Right kidney (tissue), 1 donor: ENCODE measurements around the gene EGFR.

ENCODE experiments used
- DNase-seq: peaks from one replicate; pipeline ENCODE4 v3.0.0-alpha.2; 2016

Gene EGFR

DNA sequence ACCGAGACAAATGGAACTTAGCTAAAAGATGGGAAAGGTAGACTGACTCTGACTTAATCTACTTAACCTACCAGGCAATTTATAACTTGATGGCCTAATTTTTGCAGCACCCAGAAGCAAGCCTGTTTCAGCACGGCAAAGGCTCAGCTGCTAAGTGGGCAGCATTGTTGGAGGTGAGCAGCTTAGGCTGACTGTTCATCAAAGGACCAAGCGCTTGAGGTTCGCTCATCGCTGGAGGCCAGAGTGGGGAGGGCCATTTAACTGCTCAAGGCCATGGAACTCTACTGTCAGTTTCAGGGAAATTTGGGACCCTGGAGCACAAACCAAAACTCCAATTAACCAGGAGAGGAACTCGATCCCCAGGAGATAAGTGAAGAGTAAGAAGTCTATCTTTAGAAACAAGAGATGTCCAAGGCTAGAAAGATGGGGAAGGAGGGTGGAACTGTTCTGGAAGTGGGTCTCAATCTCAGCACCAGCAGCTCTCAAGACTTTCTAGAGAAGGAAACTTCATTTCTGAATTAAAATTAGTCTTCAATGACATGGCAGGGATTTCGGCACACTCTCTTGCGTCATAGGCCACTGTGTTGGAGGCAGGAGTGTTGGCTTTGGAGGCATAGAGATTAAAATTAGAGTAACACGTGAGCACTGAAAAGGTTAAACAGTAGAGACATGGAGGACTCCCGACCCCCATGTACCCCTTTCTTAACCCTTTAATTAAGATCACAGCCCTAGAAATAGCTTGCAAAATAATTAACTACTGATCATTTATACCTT, 43.1 kb downstream of the EGFR start:
- DNase-seq, result no peak

DNA sequence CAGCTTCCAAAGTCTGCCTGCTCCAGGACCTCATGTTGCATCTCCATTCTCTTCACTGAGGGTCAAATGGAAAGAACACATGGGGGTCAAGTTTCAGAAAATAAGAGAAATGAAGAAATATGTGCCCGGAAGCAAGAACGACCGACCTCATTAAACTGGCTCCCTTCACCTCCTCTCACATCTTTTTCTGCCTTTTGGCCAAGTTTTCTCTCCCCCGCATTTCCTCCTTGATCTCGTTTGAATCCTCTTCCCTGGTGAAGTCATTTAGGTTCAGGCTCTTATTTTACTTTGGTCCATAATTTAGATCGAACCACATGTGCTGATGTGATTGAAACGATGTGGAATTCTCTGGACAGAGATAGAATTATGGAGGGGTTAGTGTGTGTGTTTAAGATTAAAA, 44.2 kb downstream of the EGFR start:
- DNase-seq, result no peak

DNA sequence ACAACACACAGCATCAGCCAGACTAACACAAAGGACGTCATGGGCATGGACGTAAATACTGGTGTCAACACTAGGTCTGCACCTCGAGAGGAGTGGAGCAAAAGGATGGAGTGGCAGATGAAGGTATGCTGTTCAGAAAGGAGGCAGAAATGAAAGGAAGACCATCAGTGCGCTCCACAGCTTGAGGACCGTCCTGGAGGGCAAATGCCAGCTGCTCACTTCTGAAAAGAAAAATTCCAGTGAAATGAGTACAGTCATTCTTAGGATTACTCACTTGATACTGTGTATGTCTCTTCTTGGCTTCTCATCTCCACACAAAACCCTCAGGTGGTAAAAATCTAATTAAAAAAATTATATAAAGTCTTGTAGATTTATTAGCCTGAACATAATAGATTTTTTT, 44.8 kb downstream of the EGFR start:
- DNase-seq, result no peak

DNA sequence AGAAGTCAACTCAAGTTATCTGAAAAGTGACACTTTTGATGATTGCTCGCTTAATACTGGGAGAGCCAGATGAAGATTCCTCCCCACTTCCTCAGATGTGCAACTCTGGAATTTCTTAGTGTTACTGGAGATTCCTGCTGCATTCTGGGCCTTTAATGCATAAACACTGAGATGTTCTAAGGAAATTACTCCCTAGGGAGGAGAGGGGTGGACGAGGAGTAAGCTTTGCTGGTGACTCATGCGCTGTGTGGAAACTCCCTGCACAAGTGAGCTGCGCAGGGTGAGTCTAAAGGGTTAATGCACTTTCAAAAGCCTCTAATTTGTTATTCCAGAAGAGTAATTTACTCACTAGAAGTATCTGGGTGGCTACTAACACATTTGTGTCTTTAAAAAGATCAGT, 46.3 kb downstream of the EGFR start:
- DNase-seq, result no peak

DNA sequence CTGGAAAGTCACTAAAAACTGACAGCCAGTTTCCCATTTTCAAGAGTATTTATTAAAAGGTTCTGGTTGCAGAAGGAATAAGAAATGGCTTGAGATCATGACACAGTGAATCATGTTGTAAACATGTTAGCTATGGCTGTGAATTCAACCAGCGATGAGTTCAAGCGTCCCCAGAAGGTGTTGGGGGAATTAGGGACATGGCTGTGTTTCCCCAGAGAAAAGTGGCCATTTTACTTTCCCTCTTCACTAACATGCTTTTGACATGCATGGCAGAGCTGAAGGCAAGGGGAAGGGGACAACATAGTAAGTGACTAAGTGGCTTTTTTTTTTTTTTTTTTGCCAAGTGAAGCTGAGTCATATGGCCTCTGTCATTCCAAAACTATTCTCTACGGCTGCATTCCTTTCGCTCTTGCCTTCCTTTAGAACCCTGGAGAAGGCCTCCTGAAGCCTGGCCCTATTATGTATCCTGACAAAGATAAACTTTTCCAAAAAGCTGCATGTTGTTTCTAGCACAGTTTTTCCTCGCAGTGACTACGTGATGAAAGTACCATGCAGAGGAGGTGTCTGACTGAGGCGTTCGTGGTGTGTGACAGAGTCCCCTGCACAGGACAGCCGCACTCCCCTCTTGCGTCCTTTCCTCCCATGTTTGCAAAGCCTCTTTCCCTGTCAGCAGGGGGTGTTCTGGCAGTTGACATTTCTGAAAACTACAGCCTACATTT, 46.9 kb downstream of the EGFR start:
- no peak for DNase-seq

DNA sequence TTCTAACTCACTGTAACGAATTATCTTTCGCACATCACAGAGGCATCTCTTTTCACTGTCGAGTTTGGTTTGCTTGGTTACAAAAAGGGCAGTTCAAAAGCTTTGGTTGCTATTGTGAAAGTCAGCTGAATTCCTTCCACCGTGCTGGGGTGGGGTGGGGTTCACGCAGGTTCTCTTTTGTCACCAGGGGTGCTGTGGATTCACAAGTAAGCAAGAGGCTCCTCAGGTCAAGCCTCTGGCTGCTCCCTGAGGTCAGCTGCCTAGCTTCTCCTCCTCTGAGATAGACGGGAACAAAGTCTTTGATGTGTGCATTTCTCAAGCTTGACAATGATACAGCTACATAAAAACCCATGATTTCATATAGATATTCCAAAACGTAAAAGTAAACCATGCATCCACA, 47.7 kb downstream of the EGFR start:
- no peak for DNase-seq

DNA sequence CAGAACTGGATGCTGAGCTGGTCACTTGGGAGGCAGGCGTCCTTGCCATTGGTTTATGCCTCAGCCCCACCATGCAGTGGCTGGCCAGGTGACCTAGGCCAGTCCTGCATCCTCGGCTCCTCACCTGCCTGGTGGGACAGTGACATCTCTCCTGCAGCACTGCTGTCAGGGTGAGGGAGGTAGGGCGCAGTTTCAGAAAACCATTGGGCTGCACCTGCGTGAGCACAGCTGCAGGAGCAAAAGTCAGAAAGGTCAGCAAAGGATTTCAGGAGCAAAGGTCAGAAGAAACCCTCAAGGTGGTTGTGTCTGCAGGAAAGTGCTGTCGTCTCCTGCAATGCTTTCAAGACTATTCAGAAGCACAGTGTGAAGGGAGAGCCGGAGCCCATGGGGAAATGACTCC, 48.1 kb downstream of the EGFR start:
- no peak for DNase-seq

DNA sequence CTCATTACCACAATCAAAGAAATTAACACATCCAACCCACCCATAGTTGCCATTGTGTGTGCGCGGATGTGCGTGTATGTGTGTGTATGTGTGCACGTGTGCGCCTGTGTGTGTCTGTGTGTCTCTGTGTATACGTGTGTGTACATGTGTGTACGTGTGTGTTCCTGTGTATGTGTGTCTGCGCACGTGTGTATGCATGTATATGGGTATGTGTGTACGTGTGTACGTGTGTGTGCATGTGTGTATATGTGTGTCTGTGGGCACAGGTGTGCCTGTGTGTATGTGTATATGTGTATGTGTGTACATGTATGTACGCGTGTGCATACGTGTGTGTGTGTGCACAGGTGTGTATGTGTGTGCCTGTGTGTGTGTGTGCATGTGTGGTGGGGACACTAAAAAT, 48.9 kb downstream of the EGFR start:
- no peak for DNase-seq

DNA sequence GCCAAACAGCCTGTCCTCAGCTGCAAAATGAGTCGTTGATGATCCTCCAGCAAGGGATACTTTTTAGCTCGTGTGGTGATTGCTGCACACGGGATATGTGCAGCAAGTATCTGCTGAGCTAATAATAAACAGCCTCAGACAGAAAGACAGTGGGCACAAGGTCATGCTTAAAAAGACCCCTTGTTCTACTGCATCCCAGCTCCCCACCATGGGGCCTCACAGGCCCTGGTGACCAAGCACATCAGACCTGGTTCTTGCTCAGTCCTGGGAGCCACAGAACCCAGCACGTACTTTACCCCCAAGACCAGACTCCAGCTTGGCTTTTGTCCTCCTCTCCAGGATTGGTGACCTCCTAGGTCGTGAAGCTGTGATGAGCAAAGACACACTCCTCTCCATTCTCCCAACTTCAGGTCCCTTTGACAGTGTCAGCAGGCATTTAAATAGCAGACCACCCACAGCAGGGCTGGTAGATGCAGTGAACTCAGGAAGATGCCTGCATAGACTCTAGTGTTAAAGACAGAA, 50.5 kb downstream of the EGFR start:
- DNase-seq, result no peak

DNA sequence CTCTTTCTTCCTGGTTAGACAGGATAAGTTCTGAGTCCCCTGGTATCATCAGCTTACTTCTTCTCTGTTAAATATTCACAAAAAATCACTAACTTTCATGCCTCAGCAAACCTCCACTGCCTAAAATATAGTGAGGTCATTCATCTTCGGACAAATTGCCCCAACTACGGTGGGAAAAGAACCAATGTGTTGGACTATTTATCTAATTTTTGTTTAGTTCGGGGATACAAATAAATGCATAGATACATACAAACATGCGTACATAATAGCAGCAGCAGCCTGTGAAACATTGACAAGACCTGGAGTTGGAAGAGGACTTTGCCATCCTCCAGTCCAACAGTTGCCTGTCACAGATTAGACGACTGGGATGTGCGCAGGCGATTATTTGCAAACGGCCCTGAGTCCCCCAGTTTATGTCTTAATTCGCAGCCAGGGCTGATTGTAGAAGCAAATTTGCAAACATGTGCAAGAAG, 51.5 kb downstream of the EGFR start:
- DNase-seq, result no peak

DNA sequence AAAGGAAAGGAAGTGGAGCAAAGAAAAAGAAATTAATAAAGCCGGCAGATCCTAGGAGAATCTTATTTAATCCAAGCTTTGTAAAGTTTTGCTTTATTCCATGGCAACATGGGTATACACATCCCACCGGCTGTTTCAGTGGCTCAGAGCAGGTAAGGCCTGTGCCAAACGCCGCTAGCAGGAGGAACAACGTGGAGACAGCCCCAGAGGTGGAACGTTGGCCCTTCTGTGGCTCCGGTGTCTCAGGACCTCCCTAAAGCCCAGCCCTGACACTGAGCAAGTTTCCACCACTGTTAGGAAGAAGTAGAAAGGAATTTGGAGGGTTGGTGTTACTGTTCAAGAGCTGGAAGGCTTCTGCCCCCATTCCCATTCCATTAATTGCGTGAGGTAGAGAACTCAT, 52.0 kb downstream of the EGFR start:
- DNase-seq, result no peak

DNA sequence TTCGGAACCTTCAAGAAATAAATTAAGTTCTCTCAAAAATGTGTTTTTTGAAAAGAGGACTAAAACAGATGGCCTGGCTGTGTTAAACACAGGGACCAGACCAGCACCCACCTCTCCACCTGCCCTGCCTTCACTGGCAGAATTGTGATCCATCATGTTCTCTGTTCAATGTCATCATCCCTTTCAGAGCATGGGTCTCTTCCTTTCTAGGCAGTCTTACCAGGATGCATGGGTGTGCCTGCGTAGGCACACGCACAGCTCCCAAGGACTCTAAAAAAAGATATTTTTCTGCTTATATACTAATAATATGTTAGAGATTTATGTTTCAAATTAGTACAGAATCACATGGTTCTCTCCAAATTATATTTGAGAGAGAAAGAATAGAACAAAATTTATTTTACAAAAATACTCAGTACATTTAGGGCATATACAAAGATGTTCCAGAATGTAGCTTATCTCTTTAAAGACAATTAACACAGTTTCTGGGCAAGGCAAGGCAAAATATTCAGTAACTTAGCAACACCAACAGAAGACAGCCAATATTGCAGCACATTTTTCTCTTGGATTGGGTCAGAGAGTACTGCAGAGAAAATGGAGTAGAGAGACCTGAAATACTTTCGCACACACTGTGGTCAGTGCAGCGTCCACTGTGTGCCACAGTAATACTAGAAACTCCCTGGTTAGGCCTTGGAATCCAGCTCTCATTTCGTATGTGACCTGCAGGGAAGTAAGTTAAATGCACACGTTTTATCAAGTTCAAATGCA, 52.8 kb downstream of the EGFR start:
- no peak for DNase-seq

DNA sequence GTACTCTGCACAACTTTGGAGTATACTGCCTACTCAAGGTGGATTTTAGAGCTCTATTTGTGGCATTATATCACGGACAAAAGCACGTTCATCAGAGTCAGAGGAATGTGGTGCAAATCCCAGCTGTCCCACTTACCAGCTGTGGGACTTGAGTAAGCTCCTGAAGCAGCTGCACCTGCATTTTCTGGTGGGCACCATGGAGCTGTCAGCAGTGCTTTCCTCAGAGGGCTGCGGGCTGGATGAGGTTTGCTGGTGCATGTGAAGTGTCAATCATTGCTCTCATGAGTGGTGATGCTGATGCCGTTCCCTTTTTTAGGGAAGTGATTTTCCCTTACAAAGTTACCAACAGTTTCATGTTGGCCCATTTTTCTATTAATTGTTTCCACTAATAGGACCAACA, 53.4 kb downstream of the EGFR start:
- no peak for DNase-seq

DNA sequence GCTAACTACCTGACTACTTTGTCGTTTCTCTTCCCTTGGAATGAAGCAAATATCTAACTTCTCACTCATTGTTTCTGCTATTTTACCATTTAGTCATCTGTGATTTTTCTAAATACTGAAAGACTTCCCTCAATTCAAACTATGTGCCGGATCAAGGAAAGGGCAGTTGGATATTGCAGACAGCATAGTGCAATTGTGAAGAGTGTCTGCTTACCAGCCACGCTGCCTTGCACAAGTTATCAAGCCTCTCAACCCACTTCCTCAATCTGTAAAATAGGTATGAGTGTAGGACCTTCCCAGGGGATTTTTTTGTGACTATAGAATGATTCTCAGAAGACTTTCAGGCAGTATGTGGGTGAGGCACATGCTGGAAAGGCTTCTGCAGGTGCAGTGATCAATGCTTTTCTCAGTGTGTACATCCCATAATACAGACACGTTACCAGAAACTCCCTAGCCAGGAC, 54.3 kb downstream of the EGFR start:
- no peak for DNase-seq

DNA sequence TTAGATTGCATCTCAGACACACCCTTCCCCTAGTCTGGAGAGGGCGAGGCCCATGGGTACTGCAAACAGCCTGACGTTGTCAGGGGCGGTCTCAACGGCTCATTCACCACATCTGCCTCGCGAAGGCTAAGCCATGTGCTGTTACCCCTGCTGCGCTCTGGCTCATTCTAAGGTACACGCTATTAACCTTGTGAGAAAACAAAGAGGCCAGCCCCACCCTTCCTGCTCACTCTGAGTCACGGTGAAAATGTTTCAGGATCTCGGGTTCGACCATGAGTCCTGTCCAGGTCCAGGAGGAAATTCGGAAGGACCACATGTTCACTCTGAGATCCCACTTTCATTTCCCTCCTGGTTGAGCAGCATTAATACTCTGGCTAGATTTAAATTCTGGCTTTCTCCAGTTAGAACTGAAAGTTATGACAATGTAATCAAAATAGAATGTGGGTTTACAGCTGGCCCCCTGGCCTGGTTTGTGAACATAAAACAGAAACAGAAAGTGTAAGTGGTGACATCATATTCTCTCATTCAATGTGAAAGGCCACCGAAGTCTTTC, 55.2 kb downstream of the EGFR start:
- DNase-seq, result no peak

DNA sequence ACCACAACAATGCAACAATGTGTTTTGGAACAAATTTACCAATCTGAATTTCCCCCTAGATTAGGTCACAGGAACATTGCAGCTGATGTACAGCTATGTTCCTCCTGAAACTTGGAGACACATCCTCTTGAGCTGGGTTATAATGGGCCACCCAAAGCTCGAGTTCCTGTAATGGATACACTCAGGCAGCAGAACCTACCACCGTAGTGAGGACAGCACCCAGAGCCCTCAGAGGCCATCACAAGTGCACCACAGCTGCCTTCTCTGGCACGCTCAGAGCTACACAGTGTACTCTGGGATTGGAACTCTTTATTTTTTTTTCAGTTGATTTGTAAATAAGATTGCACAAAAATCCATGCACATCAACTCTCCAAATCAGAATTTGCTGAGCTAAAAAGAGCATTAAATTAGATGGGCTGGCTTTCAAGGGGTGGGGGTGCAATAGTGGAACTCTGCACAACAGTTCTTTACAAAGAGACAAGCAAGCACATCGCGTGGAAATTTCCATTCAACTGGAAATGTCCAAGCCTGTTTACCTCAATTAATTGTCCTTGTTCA, 56.7 kb downstream of the EGFR start:
- DNase-seq, result no peak

DNA sequence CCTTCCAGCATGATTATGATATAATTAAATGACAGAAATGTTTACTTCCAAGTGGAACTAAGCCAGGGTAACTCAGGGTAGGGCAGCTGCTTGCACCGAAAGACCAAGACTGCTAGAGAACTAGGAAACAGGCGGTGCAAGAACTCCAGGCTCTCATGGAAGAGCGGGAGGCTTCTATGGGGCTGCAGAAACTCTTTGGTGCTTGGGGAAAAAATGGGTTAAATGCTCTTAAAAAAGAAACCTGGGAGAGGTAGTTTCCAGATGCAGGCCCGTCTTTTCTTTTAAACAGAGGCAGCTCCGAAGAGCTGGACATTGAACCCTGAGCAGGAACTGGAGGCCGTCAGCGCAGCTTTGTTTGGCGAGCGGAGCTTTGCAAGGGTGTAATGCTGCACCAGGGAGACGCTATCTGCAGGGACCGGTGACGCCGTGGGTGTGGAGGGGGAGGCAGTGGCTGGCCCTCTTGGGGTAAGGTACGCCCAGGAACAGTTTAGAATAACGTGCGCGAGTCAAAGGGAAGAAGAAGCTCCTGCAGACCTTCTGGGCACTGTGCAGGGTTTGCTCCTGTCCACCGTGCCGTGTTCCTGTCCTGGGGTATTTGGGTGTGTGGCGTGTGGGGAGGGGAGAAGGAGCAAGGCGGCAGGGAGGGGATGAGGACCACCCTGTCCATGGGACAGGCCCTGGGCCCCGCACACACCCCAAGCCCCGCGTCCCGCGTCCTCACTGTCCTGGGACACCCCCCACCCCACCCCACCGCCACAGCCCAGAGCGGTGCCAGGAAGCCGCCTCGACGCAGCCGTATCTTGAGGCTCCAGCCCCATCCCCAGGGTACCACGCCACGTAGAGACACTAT, 59.0 kb downstream of the EGFR start:
- DNase-seq, result no peak

DNA sequence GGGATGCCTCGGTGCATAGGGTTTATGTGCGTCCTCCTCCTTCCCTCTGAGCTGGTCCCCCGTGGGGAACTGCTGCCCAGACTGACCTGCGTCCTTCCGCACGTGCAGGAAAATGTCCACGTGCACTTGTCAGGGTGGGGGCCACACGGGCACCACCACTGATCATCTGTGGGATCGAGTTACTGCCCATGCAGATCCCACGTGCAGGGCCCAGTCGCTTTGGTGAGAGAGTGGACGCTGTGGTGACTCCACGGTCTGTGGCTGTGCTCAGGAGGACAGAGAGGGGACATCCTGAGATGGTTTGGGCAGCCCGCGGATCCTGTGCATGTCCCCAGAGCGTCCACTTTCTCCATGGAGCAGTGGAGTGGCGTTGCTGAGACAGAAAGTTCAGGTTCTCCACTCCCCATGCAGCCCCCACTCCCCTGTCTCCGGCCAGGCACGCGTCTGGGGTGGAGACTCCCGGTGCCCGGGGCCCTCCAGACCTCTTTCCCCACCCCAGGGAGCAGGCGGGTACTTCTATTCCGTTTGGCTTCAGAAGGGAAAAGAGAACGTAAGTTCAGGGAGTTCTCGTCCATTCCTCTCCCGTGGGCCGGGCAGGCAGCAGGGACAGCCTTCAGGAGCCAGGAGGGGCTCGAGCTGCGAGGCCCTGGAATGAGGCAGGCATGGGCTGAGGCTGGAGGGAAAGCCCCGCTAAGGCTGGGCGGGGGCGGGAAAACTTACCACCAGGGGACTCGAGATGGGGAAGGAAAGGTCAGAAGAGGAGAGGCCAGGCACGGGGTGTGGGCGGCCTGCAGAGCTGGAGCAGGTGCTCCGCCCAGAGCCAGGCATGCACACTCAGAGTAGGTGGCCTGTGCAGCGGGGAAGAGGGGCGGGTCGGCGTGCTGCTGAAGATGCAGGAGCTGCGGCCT, 59.9 kb downstream of the EGFR start:
- no peak for DNase-seq

DNA sequence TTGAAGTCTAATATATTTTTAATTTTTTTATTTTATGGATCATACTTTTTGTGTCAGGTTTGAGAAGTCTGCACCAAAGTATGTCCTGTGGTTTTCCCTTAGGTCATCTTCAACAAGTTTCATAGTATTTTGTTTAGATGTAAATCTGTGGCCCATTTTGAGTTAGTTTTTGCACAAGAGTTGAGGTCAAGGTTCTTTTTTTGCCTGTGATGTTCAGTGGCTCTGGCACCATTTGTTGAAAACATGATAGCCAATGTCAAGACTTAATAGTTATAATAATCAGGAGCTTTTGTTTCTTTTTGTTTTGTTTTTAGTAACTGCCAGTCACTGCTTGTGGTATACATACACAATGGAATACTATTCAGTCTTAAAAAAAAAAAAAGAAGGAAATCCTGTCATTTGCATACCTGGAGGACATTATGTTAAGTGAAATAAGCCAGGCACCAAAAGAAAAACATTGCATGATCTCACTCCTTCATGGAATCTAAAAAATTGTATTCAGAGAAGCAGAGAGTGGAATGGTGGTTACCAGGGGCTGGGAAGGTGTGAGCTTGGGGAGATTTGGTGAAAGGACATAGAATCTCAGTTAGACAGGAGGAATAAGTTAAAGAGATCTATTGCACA, 61.3 kb downstream of the EGFR start:
- no peak for DNase-seq

DNA sequence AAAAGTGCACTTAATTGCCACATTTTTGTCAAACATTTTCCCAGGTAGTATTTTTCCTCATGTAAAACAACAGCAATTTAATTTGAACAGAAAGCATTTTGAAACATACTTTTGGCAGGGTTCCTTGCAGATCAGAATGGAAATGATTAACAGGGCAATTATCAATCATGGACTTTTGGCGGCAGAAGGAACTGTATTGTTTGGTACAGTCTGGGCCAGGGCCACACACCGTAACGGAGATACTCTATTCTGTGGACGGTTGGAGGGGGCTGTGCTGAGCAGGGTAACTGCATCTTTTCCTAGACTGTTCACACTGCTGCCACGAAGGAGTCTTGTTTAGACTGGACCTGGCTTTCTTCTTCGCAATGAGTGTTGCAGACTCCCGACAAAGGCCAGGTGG, 62.3 kb downstream of the EGFR start:
- no peak for DNase-seq
